ENCODE measurements around the gene CNOT11.
"Not testable (repeated sequence)": the region's sequence is repeated elsewhere in the genome, so short reads cannot be mapped to it uniquely, and the experiment has no call there.

The CNOT11 gene

GRCh38 chr2:101238930-101239759 is 13.5 kb upstream of the CNOT11 start:
- Mint-ChIP-seq H3K27ac (no peak overlapping the region), H3K36me3 (ENCODE audit: low read depth) (no peaks in the 10 kb centered on the region), H3K4me3 (no peak overlapping the region), H3K4me1 (ENCODE audit: low read depth) (no peaks in the 10 kb centered on the region), H3K9me3 (no peaks in the 10 kb centered on the region), H3K27me3 (no peaks in the 10 kb centered on the region)

GRCh38 chr2:101239760-101240118 is 12.9 kb upstream of the CNOT11 start:
- H3K36me3 Mint-ChIP-seq (ENCODE audit: low read depth); H3K9me3 Mint-ChIP-seq; H3K27me3 Mint-ChIP-seq; H3K27ac Mint-ChIP-seq; H3K4me1 Mint-ChIP-seq (ENCODE audit: low read depth); H3K4me3 Mint-ChIP-seq: not testable (repeated sequence)

- H3K9me3 Mint-ChIP-seq; H3K27ac Mint-ChIP-seq; H3K4me3 Mint-ChIP-seq; H3K27me3 Mint-ChIP-seq; H3K4me1 Mint-ChIP-seq (ENCODE audit: low read depth); H3K36me3 Mint-ChIP-seq (ENCODE audit: low read depth): not testable (repeated sequence)
Observed at GRCh38 chr2:101240694-101241093, 12.0 kb upstream of the CNOT11 start.

- H3K27ac Mint-ChIP-seq = no peak overlapping the region
- H3K4me1 Mint-ChIP-seq (ENCODE audit: low read depth) = no peaks in the 10 kb centered on the region
- H3K36me3 Mint-ChIP-seq (ENCODE audit: low read depth) = no peaks in the 10 kb centered on the region
- H3K27me3 Mint-ChIP-seq = no peaks in the 10 kb centered on the region
- H3K4me3 Mint-ChIP-seq = no peak overlapping the region
- H3K9me3 Mint-ChIP-seq = no peaks in the 10 kb centered on the region
Observed at GRCh38 chr2:101241158-101241557, 11.5 kb upstream of the CNOT11 start.

GRCh38 chr2:101244373-101244772 is 8.3 kb upstream of the CNOT11 start:
- not testable (repeated sequence) for H3K4me3 Mint-ChIP-seq; H3K4me1 Mint-ChIP-seq (ENCODE audit: low read depth); H3K36me3 Mint-ChIP-seq (ENCODE audit: low read depth); H3K27ac Mint-ChIP-seq; H3K27me3 Mint-ChIP-seq; H3K9me3 Mint-ChIP-seq

GRCh38 chr2:101244899-101245298 is 7.8 kb upstream of the CNOT11 start:
- H3K4me3 Mint-ChIP-seq; H3K27ac Mint-ChIP-seq; H3K4me1 Mint-ChIP-seq (ENCODE audit: low read depth); H3K36me3 Mint-ChIP-seq (ENCODE audit: low read depth); H3K27me3 Mint-ChIP-seq; H3K9me3 Mint-ChIP-seq: not testable (repeated sequence)

- not testable (repeated sequence) for H3K9me3 Mint-ChIP-seq; H3K27me3 Mint-ChIP-seq; H3K36me3 Mint-ChIP-seq (ENCODE audit: low read depth); H3K4me3 Mint-ChIP-seq; H3K27ac Mint-ChIP-seq; H3K4me1 Mint-ChIP-seq (ENCODE audit: low read depth)
Observed at GRCh38 chr2:101245468-101245867, 7.2 kb upstream of the CNOT11 start.

- not testable (repeated sequence) for H3K9me3 Mint-ChIP-seq; H3K36me3 Mint-ChIP-seq (ENCODE audit: low read depth); H3K4me3 Mint-ChIP-seq; H3K27ac Mint-ChIP-seq; H3K27me3 Mint-ChIP-seq
- peaks cover 16% of the 10 kb centered on the region for H3K4me1 Mint-ChIP-seq (ENCODE audit: low read depth)
Observed at GRCh38 chr2:101248756-101249155, 3.9 kb upstream of the CNOT11 start.

GRCh38 chr2:101249826-101250225 is 2.9 kb upstream of the CNOT11 start:
- Mint-ChIP-seq H3K27ac (no peak overlapping the region), H3K4me1 (ENCODE audit: low read depth) (peaks cover 27% of the 10 kb centered on the region), H3K27me3 (no peaks in the 10 kb centered on the region), H3K9me3 (no peaks in the 10 kb centered on the region), H3K36me3 (ENCODE audit: low read depth) (peaks cover 10% of the 10 kb centered on the region), H3K4me3 (no peak overlapping the region)

GRCh38 chr2:101251246-101251781 is 1.4 kb upstream of the CNOT11 start:
- not testable (repeated sequence) for H3K4me3 Mint-ChIP-seq, H3K27ac Mint-ChIP-seq
- peaks cover 39% of the 10 kb centered on the region for H3K4me1 Mint-ChIP-seq (ENCODE audit: low read depth)

GRCh38 chr2:101251844-101252407 is 760 bp upstream of the CNOT11 start:
- peak overlapping the region; percentile 95 for H3K27ac Mint-ChIP-seq
- no peaks in the 10 kb centered on the region for H3K9me3 Mint-ChIP-seq
- H3K4me3 Mint-ChIP-seq = peak overlapping the region; percentile 100
- no peaks in the 10 kb centered on the region for H3K27me3 Mint-ChIP-seq
- peaks cover 46% of the 10 kb centered on the region for H3K4me1 Mint-ChIP-seq (ENCODE audit: low read depth)
- peaks cover 15% of the 10 kb centered on the region for H3K36me3 Mint-ChIP-seq (ENCODE audit: low read depth)

More at GRCh38 chr2:101251246-101251781, 1.4 kb upstream of the CNOT11 start:
- not testable (repeated sequence) for H3K9me3 Mint-ChIP-seq, H3K27me3 Mint-ChIP-seq
- H3K36me3 Mint-ChIP-seq (ENCODE audit: low read depth) = peaks cover 14% of the 10 kb centered on the region

- Mint-ChIP-seq H3K36me3 (ENCODE audit: low read depth) (peaks cover 24% of the 10 kb centered on the region), H3K4me3 (peak overlapping the region; percentile 100), H3K9me3 (no peaks in the 10 kb centered on the region), H3K4me1 (ENCODE audit: low read depth) (peaks cover 56% of the 10 kb centered on the region), H3K27ac (peak overlapping the region; percentile 97), H3K27me3 (no peaks in the 10 kb centered on the region)
Observed at GRCh38 chr2:101253013-101253702, 472 bp downstream of the CNOT11 start.

GRCh38 chr2:101253703-101254450 is 1.2 kb downstream of the CNOT11 start:
- Mint-ChIP-seq H3K27me3 (no peaks in the 10 kb centered on the region), H3K36me3 (ENCODE audit: low read depth) (peaks cover 29% of the 10 kb centered on the region), H3K27ac (peak overlapping the region; percentile 97), H3K4me1 (ENCODE audit: low read depth) (peaks cover 56% of the 10 kb centered on the region), H3K4me3 (peak overlapping the region; percentile 100), H3K9me3 (no peaks in the 10 kb centered on the region)

- Mint-ChIP-seq H3K4me1 (ENCODE audit: low read depth) (peaks cover 63% of the 10 kb centered on the region), H3K36me3 (ENCODE audit: low read depth) (peaks cover 37% of the 10 kb centered on the region), H3K27me3 (no peaks in the 10 kb centered on the region), H3K27ac (no peak overlapping the region), H3K9me3 (no peaks in the 10 kb centered on the region), H3K4me3 (no peak overlapping the region)
Observed at GRCh38 chr2:101255501-101255900, 2.8 kb downstream of the CNOT11 start.

- Mint-ChIP-seq H3K4me1 (ENCODE audit: low read depth) (peaks cover 66% of the 10 kb centered on the region), H3K27ac (peak overlapping the region; percentile 53), H3K9me3 (no peaks in the 10 kb centered on the region), H3K36me3 (ENCODE audit: low read depth) (peaks cover 45% of the 10 kb centered on the region), H3K4me3 (no peak overlapping the region), H3K27me3 (no peaks in the 10 kb centered on the region)
Observed at GRCh38 chr2:101256316-101256715, 3.6 kb downstream of the CNOT11 start.
